ENCODE measurements around the gene ULK3. TPM values are rescaled to one million over a fixed set of nuclear protein-coding genes. Genes with fewer than 3 reads are reported as not detected.

ULK3 gene
- total RNA-seq, 2 donors from 2014 or later: 39.1 to 74.7 TPM

DNA sequence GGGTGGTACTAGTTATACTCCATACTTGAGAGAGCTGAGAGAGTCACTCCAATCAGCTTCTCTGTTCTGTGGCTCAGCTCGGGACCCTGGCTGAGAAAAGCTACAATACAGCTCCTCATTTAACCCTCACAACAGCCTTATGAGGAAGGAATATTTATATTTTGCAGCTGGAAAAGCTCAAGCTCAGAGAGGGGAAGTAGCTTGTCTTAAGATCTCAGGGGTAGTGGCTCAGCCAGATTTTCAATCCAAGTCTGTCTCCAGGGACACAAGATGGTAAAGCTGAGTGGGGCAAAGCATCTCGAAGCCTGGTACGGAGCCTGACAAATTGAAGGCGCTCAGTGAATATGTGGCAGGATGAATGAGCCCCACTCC, 15.4 kb upstream of the ULK3 start:
- peak overlapping the region; percentile 83 to 87 for H3K27ac Mint-ChIP-seq
- peak overlapping the region; percentile 67 for H3K4me3 Mint-ChIP-seq
- peaks cover 1% of the 10 kb centered on the region for H3K36me3 Mint-ChIP-seq
- no peak for DNase-seq (ENCODE audit: low spot score)
- H3K9me3 Mint-ChIP-seq: no peaks in the 10 kb centered on the region
- no peaks in the 10 kb centered on the region for H3K27me3 Mint-ChIP-seq
- H3K4me1 Mint-ChIP-seq (ENCODE audit: low read depth in 2 of 2): peaks cover 33 to 34% of the 10 kb centered on the region in 2 donors
- no peak for ATAC-seq

DNA sequence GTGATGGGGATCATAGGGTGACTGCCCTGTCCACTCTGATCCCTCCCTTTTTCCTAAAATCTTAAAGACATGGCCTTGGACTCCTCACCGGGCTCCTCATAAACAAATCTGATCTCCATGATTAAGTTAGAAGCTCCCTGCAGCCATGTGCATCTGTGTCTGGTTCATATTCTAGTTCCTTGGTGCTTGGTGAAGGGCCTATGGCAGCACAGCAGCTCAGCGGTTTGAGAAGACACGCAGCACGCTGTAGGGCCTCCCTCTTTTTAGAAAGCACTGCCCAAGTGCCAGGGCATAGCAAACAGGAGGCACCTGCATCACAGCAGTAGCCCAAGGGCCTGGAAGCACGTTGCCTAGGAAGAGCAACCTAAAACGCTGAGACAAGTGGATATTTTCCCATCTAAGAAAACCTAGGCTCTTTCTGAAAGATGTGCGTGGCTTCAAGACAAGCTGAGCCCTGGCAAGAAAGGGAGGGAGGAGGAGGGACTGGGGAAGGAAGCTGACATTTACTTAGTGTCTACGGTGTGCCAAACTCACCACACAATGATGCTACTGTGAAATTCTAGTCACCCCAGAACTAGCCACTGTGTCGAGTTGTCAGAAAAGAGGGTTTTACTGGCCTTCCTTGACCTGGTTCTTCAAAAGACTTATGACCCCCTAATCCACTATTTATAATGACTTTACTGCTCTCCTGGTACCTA, 14.9 kb upstream of the ULK3 start:
- Mint-ChIP-seq H3K4me1 (ENCODE audit: low read depth in 2 of 2) (peaks cover 34 to 35% of the 10 kb centered on the region in 2 donors), H3K36me3 (peaks cover 4% of the 10 kb centered on the region), H3K27me3 (no peaks in the 10 kb centered on the region), H3K4me3 (peak overlapping the region; percentile 67), H3K27ac (peak overlapping the region; percentile 83 to 87), H3K9me3 (no peaks in the 10 kb centered on the region)
- no peak for DNase-seq (ENCODE audit: low spot score)
- ATAC-seq: peak; percentile 83 to 91

GRCh38 chr15:74857082-74857655, 14.2 kb upstream of the ULK3 start:
- peaks cover 4% of the 10 kb centered on the region for H3K36me3 Mint-ChIP-seq

DNA sequence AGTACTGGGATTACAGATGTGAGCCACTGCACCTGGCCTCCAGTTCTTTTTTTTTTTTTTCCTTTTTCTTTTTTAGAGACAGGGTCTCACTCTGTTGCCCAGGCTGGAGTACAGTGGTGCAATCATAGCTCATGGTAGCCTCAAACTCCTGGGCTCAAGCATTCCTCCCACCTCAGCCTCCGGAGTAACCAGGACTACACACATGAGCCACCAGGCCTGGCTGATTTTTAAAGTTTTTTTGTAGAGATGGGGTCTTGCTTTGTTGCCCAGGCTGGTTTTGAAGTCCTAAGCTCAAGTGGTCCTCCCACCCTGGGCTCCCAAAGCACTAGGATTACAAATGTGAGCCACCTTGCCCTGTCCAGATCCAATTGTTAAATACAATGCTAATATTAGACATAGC, 13.6 kb upstream of the ULK3 start:
- no peaks in the 10 kb centered on the region for H3K9me3 Mint-ChIP-seq
- H3K4me3 Mint-ChIP-seq: no peak overlapping the region
- no peaks in the 10 kb centered on the region for H3K27me3 Mint-ChIP-seq
- peaks cover 4% of the 10 kb centered on the region for H3K36me3 Mint-ChIP-seq
- DNase-seq (ENCODE audit: low spot score) (no peak), ATAC-seq (no peak)
- peaks cover 34 to 35% of the 10 kb centered on the region in 2 donors for H3K4me1 Mint-ChIP-seq (ENCODE audit: low read depth in 2 of 2)
- peak overlapping the region; percentile 83 to 87 for H3K27ac Mint-ChIP-seq

More at GRCh38 chr15:74857082-74857655, 14.2 kb upstream of the ULK3 start:
- no peaks in the 10 kb centered on the region for H3K27me3 Mint-ChIP-seq
- peak overlapping the region; percentile 67 for H3K4me3 Mint-ChIP-seq
- DNase-seq (ENCODE audit: low spot score): no peak
- H3K27ac Mint-ChIP-seq: peak overlapping the region; percentile 83 to 87
- no peaks in the 10 kb centered on the region for H3K9me3 Mint-ChIP-seq
- peak in 1 of 2 donors; percentile 41 for ATAC-seq
- H3K4me1 Mint-ChIP-seq (ENCODE audit: low read depth in 2 of 2): peaks cover 34 to 35% of the 10 kb centered on the region in 2 donors

DNA sequence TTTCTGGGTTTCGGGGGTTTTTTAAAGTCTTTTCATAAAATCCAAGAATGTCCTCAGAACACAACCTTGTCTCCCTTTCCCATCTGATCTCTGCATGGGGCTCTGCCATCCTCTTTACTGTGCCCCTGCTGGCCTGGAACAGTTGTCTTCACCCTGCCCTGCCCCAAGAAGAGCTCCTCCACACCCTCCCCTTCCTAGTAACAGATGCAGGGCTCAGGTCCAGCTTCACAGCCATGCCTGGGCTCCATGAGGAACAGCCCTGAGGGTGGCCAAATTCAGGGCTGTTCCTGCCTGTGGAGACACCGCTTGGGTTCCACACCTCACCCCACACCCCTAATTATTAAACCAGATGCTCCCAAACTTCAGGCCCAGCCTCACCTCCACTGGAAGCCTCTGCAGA, 12.9 kb upstream of the ULK3 start:
- Mint-ChIP-seq H3K36me3 (peaks cover 4% of the 10 kb centered on the region), H3K27ac (peak overlapping the region in 1 of 2 donors; percentile 28), H3K4me1 (ENCODE audit: low read depth in 2 of 2) (peaks cover 31 to 34% of the 10 kb centered on the region in 2 donors), H3K4me3 (no peak overlapping the region), H3K9me3 (no peaks in the 10 kb centered on the region), H3K27me3 (no peaks in the 10 kb centered on the region)
- ATAC-seq (no peak), DNase-seq (ENCODE audit: low spot score) (no peak)

- H3K4me3 Mint-ChIP-seq: no peak overlapping the region
- H3K36me3 Mint-ChIP-seq: peaks cover 4% of the 10 kb centered on the region
- no peaks in the 10 kb centered on the region for H3K9me3 Mint-ChIP-seq
- H3K4me1 Mint-ChIP-seq (ENCODE audit: low read depth in 2 of 2): peaks cover 30 to 31% of the 10 kb centered on the region in 2 donors
- no peaks in the 10 kb centered on the region for H3K27me3 Mint-ChIP-seq
- ATAC-seq (no peak), DNase-seq (ENCODE audit: low spot score) (no peak)
- H3K27ac Mint-ChIP-seq: no peak overlapping the region
Observed at GRCh38 chr15:74854453-74855022, 11.6 kb upstream of the ULK3 start.

- Mint-ChIP-seq H3K4me3 (no peak overlapping the region), H3K27me3 (no peaks in the 10 kb centered on the region), H3K9me3 (no peaks in the 10 kb centered on the region), H3K36me3 (peaks cover 16% of the 10 kb centered on the region), H3K27ac (no peak overlapping the region), H3K4me1 (ENCODE audit: low read depth in 2 of 2) (peaks cover 5 to 12% of the 10 kb centered on the region in 2 donors)
- no peak for DNase-seq (ENCODE audit: low spot score)
- no peak for ATAC-seq
Observed at GRCh38 chr15:74851960-74852359, 9.0 kb upstream of the ULK3 start.

DNA sequence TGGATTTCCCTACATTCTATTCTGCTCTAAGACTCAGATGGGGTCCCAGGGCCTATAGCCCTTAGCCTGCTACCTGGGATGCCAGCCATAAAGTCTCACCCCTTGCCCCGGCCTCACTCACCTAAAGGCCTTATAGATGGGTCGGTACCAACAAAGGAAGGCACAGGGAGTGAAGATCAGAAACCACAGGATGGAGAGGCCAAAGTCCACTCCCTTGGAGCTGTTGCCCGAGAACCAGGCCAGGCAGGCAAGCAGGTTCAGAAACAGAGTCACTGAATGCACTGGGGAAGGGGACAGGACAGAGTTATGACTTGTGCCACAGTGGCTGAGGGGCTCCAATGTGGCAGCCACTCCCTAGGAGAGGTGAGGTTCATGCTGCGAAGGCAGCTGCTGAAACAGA, 7.4 kb upstream of the ULK3 start:
- peaks cover 16% of the 10 kb centered on the region for H3K36me3 Mint-ChIP-seq
- ATAC-seq: no peak
- H3K27me3 Mint-ChIP-seq: no peaks in the 10 kb centered on the region
- H3K4me3 Mint-ChIP-seq: no peak overlapping the region
- no peaks in the 10 kb centered on the region for H3K9me3 Mint-ChIP-seq
- peaks cover 10 to 14% of the 10 kb centered on the region in 2 donors for H3K4me1 Mint-ChIP-seq (ENCODE audit: low read depth in 2 of 2)
- DNase-seq (ENCODE audit: low spot score): no peak
- H3K27ac Mint-ChIP-seq: no peak overlapping the region

DNA sequence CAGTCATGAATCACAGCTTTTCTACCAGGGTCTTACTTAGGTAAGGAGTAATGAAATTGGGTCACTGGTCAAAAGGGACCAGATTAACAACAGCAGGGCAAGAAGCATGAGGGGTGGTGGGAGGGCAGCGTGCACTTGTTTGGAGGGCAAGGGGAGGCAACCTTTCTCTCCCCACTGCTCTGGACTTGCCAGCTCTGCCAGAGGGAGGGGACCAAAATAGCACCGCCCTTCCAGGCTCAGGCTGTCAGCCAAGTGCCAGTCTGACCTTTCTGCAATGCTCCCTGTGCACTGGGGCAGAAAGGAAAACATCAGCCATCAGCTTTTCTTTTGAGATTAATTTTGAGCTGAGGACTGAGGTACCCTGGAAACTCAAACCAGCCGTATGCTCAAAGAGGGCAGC, 4.5 kb upstream of the ULK3 start:
- ATAC-seq (no peak), DNase-seq (ENCODE audit: low spot score) (no peak)
- no peak overlapping the region for H3K4me3 Mint-ChIP-seq
- H3K4me1 Mint-ChIP-seq (ENCODE audit: low read depth in 2 of 2): peaks cover 25 to 31% of the 10 kb centered on the region in 2 donors
- H3K36me3 Mint-ChIP-seq: peaks cover 13% of the 10 kb centered on the region
- H3K27me3 Mint-ChIP-seq: no peaks in the 10 kb centered on the region
- H3K27ac Mint-ChIP-seq: peak overlapping the region in 1 of 2 donors; percentile 77
- no peaks in the 10 kb centered on the region for H3K9me3 Mint-ChIP-seq

GRCh38 chr15:74845581-74845980, 2.6 kb upstream of the ULK3 start:
- H3K36me3 Mint-ChIP-seq: peaks cover 13% of the 10 kb centered on the region
- H3K4me1 Mint-ChIP-seq (ENCODE audit: low read depth in 2 of 2): peaks cover 39 to 43% of the 10 kb centered on the region in 2 donors
- ATAC-seq: peak in 1 of 2 donors; percentile 37
- no peak for DNase-seq (ENCODE audit: low spot score)
- no peaks in the 10 kb centered on the region for H3K27me3 Mint-ChIP-seq
- peak overlapping the region; percentile 95 to 96 for H3K27ac Mint-ChIP-seq
- peak overlapping the region; percentile 81 for H3K4me3 Mint-ChIP-seq
- H3K9me3 Mint-ChIP-seq: no peaks in the 10 kb centered on the region

DNA sequence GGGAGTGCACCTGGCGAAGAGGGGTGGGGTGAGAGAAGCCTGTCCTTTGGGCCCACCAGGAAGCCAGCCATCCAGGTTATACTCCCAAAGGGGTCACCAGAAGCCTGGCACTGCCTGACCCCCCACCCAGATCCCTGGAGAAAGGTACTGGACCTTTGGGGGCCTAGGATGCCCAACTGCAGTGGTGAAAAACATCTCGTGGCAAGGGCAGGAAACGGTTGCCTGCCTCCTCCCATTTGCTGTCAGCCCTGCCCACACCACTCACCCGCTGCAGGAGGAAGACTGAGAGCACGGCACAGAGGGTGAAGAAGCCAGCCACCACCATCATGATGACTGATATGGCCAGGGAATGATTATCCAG, 2.2 kb upstream of the ULK3 start:
- H3K27ac Mint-ChIP-seq: peak overlapping the region; percentile 95 to 96
- peaks cover 39 to 43% of the 10 kb centered on the region in 2 donors for H3K4me1 Mint-ChIP-seq (ENCODE audit: low read depth in 2 of 2)
- H3K36me3 Mint-ChIP-seq: peaks cover 13% of the 10 kb centered on the region
- peak; percentile 30 to 63 for ATAC-seq
- no peak for DNase-seq (ENCODE audit: low spot score)
- H3K27me3 Mint-ChIP-seq: no peaks in the 10 kb centered on the region
- H3K4me3 Mint-ChIP-seq: peak overlapping the region; percentile 81
- no peaks in the 10 kb centered on the region for H3K9me3 Mint-ChIP-seq

- Mint-ChIP-seq H3K9me3 (no peaks in the 10 kb centered on the region), H3K27me3 (no peaks in the 10 kb centered on the region), H3K27ac (peak overlapping the region; percentile 95 to 96), H3K36me3 (peaks cover 13% of the 10 kb centered on the region), H3K4me3 (peak overlapping the region; percentile 81), H3K4me1 (ENCODE audit: low read depth in 2 of 2) (peaks cover 39 to 43% of the 10 kb centered on the region in 2 donors)
- DNase-seq (ENCODE audit: low spot score): no peak
- no peak for ATAC-seq
Observed at GRCh38 chr15:74844319-74845207, 1.6 kb upstream of the ULK3 start.

- ATAC-seq: no peak
- Mint-ChIP-seq H3K36me3 (peaks cover 13% of the 10 kb centered on the region), H3K9me3 (no peaks in the 10 kb centered on the region), H3K4me1 (ENCODE audit: low read depth in 2 of 2) (peaks cover 39 to 43% of the 10 kb centered on the region in 2 donors), H3K27ac (peak overlapping the region; percentile 95 to 96), H3K4me3 (peak overlapping the region; percentile 91), H3K27me3 (no peaks in the 10 kb centered on the region)
- no peak for DNase-seq (ENCODE audit: low spot score)
Observed at GRCh38 chr15:74843891-74844299, 939 bp upstream of the ULK3 start.

Measured in natural killer cell treated with Interleukin-12 subunit alpha and Interleukin-12 subunit beta and Interleukin-15 and Interleukin-18, amount 100 ng/mL, for 72 hours (primary cell).